Gastroesophageal sphincter (tissue), 3 donors: ENCODE data around the gene MMS22L.

ENCODE experiments used
- POLR2A ChIP-seq, 2 donors: fragments of 450-650 bp; IDR thresholded peaks; one replicate each; pipeline ENCODE4 v1.6.1; 2017; ENCODE audit warnings: antibody characterized with exemption in 2 of 2, mild to moderate bottlenecking in 2 of 2, moderate library complexity in 1 of 2
- TF ChIP-seq, protein P1 (sequence below), 4 experiments: fragments of 200-600 bp in 2 of 4; fragments of 450-650 bp in 2 of 4; sonication (generic) in 1 of 4; IDR thresholded peaks; one replicate each; pipeline ENCODE4 v1.5.1; 2017 to 2019; ENCODE audit warnings: antibody characterized with exemption in 4 of 4, mild to moderate bottlenecking in 2 of 4, moderate library complexity in 2 of 4

DNA sequence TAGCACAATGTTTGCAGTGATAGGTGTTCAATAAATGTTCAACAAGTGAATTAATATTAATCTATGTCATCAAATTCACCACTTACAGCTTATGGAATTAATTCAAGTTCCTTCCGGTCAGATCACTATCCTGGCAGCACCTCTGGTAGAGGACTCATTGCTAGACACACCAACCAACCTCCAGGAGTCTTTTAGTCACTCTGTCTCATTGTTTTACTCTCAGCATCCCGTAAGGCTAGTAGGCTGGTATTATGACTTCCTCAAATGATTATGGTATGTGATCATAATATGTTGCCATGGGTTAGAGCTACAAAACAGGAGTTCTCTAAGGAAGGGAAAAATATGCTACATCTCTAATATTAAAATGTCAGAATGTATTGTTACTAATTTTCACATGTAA lies 21.7 kb upstream of the MMS22L start:
- TF ChIP-seq, protein P1, sequence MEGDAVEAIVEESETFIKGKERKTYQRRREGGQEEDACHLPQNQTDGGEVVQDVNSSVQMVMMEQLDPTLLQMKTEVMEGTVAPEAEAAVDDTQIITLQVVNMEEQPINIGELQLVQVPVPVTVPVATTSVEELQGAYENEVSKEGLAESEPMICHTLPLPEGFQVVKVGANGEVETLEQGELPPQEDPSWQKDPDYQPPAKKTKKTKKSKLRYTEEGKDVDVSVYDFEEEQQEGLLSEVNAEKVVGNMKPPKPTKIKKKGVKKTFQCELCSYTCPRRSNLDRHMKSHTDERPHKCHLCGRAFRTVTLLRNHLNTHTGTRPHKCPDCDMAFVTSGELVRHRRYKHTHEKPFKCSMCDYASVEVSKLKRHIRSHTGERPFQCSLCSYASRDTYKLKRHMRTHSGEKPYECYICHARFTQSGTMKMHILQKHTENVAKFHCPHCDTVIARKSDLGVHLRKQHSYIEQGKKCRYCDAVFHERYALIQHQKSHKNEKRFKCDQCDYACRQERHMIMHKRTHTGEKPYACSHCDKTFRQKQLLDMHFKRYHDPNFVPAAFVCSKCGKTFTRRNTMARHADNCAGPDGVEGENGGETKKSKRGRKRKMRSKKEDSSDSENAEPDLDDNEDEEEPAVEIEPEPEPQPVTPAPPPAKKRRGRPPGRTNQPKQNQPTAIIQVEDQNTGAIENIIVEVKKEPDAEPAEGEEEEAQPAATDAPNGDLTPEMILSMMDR (IDR thresholded peaks at IDR 0.05): no peak
- no peak for TF ChIP-seq POLR2A (IDR thresholded peaks at IDR 0.05)
